ENCODE measurements around the gene RELA. TPM values are rescaled to one million over a fixed set of nuclear protein-coding genes. Genes with fewer than 3 reads are reported as not detected.

Gene RELA
- total RNA-seq, 1 donor from 2014 or later: 64.8 TPM

- peaks cover 8% of the 10 kb centered on the region for H3K36me3 Mint-ChIP-seq
- no peaks in the 10 kb centered on the region for H3K9me3 Mint-ChIP-seq
- no peaks in the 10 kb centered on the region for H3K27me3 Mint-ChIP-seq
- TF ChIP-seq, protein P1, sequence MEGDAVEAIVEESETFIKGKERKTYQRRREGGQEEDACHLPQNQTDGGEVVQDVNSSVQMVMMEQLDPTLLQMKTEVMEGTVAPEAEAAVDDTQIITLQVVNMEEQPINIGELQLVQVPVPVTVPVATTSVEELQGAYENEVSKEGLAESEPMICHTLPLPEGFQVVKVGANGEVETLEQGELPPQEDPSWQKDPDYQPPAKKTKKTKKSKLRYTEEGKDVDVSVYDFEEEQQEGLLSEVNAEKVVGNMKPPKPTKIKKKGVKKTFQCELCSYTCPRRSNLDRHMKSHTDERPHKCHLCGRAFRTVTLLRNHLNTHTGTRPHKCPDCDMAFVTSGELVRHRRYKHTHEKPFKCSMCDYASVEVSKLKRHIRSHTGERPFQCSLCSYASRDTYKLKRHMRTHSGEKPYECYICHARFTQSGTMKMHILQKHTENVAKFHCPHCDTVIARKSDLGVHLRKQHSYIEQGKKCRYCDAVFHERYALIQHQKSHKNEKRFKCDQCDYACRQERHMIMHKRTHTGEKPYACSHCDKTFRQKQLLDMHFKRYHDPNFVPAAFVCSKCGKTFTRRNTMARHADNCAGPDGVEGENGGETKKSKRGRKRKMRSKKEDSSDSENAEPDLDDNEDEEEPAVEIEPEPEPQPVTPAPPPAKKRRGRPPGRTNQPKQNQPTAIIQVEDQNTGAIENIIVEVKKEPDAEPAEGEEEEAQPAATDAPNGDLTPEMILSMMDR (conservative IDR thresholded peaks at IDR 0.05): no peak
- peak overlapping the region; percentile 73 for H3K27ac Mint-ChIP-seq
- H3K4me3 Mint-ChIP-seq: peak overlapping the region; percentile 83
- H3K4me1 Mint-ChIP-seq (ENCODE audit: unreplicated experiment): peaks cover 31% of the 10 kb centered on the region
- no peak for DNase-seq (ENCODE audit: extremely low spot score, unreplicated experiment)
Measured at GRCh38 chr11:65612691-65613090, 50.0 kb downstream of the RELA start.

DNA sequence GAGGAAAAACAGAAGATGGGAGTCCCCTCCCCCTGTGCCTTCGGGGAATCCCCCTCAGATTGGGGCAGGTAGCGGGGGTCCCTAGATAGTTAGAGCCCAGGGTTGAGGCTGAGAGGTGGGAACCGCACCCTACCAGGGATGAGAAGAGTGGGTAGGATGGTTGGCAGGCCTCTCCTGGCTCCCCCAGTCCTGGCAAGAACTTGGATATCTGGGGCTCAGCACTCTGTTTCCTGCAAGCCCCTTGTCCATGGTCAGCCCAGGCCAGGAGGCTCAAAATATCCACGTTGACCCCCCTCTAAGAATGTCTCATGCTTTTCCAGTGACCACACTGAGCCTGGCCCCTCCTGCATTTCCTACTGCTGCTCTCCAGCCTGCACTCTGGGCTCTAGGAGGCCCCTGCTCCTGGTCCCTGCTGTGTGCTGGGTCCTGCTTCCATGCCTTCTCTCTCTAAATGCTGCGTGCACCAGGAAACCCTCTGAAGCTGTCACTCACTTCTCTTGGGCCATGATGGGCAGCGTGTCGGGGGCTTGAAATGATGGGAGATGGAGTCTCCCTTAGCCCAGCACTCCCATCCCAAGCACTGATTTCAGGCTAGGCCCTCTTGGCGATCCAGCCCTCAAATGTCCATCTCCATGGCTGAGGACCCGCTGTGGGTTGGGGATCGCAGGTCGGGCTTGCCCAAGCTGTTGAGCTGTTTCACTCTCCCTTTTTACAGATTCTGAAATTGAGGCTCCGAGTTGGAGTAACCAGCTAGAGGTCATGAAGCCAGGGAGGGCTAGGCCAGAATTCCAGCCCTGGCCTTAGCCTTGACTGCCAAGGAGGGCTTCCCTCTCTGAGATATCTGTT is 50.7 kb downstream of the RELA start:
- peaks cover 8% of the 10 kb centered on the region for H3K36me3 Mint-ChIP-seq
- no peaks in the 10 kb centered on the region for H3K27me3 Mint-ChIP-seq
- H3K4me3 Mint-ChIP-seq: peak overlapping the region; percentile 83
- peaks cover 31% of the 10 kb centered on the region for H3K4me1 Mint-ChIP-seq (ENCODE audit: unreplicated experiment)
- no peak for DNase-seq (ENCODE audit: extremely low spot score, unreplicated experiment)
- TF ChIP-seq, protein P1 (conservative IDR thresholded peaks at IDR 0.05): no peak
- H3K9me3 Mint-ChIP-seq: no peaks in the 10 kb centered on the region
- H3K27ac Mint-ChIP-seq: peak overlapping the region; percentile 73

- peaks cover 23% of the 10 kb centered on the region for H3K4me1 Mint-ChIP-seq (ENCODE audit: unreplicated experiment)
- peak overlapping the region; percentile 34 for H3K4me3 Mint-ChIP-seq
- no peaks in the 10 kb centered on the region for H3K9me3 Mint-ChIP-seq
- H3K27ac Mint-ChIP-seq: no peak overlapping the region
- peaks cover 8% of the 10 kb centered on the region for H3K36me3 Mint-ChIP-seq
- no peaks in the 10 kb centered on the region for H3K27me3 Mint-ChIP-seq
- DNase-seq (ENCODE audit: extremely low spot score, unreplicated experiment): no peak
- TF ChIP-seq, protein P1 (conservative IDR thresholded peaks at IDR 0.05): no peak
Measured at GRCh38 chr11:65611028-65611757, 51.5 kb downstream of the RELA start.

- Mint-ChIP-seq H3K9me3 (no peaks in the 10 kb centered on the region), H3K4me1 (ENCODE audit: unreplicated experiment) (peaks cover 23% of the 10 kb centered on the region), H3K36me3 (peaks cover 8% of the 10 kb centered on the region), H3K27ac (no peak overlapping the region), H3K4me3 (peak overlapping the region; percentile 47), H3K27me3 (no peaks in the 10 kb centered on the region)
- TF ChIP-seq, protein P1 (conservative IDR thresholded peaks at IDR 0.05): no peak
- no peak for DNase-seq (ENCODE audit: extremely low spot score, unreplicated experiment)
Measured at GRCh38 chr11:65610404-65610803, 52.3 kb downstream of the RELA start.

- H3K4me3 Mint-ChIP-seq: peak overlapping the region; percentile 47
- H3K27me3 Mint-ChIP-seq: no peaks in the 10 kb centered on the region
- H3K27ac Mint-ChIP-seq: peak overlapping the region; percentile 31
- DNase-seq (ENCODE audit: extremely low spot score, unreplicated experiment): no peak
- peaks cover 8% of the 10 kb centered on the region for H3K36me3 Mint-ChIP-seq
- TF ChIP-seq, protein P1 (conservative IDR thresholded peaks at IDR 0.05): no peak
- no peaks in the 10 kb centered on the region for H3K9me3 Mint-ChIP-seq
- H3K4me1 Mint-ChIP-seq (ENCODE audit: unreplicated experiment): peaks cover 23% of the 10 kb centered on the region
Measured at GRCh38 chr11:65609665-65610064, 53.1 kb downstream of the RELA start.

All from type B pancreatic cell (in vitro differentiated cells).